ENCODE data around the gene HELT. TPM values are rescaled to one million over a fixed set of nuclear protein-coding genes. Genes with fewer than 3 reads are reported as not detected.

The HELT gene
- total RNA-seq, 1 donor from 2014 or later: not detected

DNA sequence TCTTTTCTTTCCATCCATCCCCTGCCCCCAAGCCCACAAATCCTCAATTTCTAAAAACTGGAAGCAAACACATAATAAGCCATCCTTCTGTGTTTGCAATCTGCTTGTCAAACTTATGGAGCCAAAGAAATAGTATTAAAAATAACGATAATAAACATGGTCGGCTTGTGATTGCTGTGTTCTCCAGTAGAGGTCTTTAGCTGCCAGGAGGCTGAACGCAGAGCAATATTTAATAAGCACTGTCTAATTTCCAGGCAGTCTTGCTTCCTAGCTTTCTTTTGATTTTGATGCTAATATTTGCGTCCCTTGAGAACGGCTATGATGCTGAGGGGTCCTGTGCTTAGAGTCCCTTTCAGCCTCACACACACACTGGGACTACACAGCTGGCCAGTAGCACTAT lies 3.2 kb upstream of the HELT start:
- intact Hi-C loops (cut with micrococcal nuclease): loop anchor here (2.0 to 10.0 kb wide), 4 partner anchors 114 to 1710 kb away; partner anchors contain the start of genes FAT1 and SLC25A4
- no peaks in the 10 kb centered on the region for H3K9me3 Mint-ChIP-seq
- no peak overlapping the region for H3K4me3 Mint-ChIP-seq
- H3K27me3 Mint-ChIP-seq: peaks cover 84% of the 10 kb centered on the region
- H3K27ac Mint-ChIP-seq: no peak overlapping the region
- peaks cover 3% of the 10 kb centered on the region for H3K36me3 Mint-ChIP-seq (ENCODE audit: low read depth)
- peaks cover 12% of the 10 kb centered on the region for H3K4me1 Mint-ChIP-seq
- DNase-seq: no peak

DNA sequence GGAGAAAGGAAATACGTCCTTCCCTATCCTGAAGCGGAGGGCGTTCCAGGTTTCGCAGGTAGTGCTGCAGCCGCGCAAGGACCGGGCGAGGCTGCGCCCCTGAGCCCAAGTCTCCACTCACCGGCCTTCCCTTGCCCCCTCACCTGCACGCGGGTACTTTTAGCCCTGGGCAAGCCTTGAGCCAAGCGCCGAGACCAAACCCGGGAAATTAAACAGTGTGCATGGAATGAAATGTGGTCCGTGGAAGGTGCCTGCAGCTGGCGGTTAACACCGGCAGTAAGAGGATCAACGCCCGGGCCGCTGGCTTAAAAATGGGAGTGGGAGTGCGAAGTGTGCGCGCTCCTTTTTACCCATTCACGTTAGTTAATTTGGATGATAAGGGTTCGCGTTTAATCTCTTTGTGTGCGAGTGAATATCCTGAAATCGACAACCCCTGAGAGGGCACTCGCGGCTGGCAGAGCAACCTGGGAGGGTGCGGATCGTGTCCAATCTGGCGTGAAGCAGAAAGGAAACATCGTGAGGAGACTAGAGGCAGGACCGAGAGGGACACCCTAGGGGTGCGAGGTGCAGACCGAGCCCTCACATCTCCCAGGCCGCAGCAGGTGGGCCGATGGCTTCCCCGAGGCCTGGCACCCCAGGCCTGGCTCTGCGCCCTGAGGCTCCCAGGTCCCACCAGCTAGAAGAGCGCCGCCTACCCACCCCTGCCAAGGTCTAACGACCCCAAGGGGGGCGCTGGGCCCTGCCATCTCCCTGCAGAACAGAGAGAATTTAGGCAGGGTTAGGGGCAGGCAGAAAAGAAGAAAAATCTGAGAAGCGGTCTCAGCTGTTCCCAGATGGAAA lies 2.0 kb upstream of the HELT start:
- no peak for DNase-seq
- intact Hi-C loops (cut with micrococcal nuclease): loop anchor here (2.0 to 10.0 kb wide), 4 partner anchors 126 to 1708 kb away; partner anchors contain the start of genes FAT1, SLC25A4 and STOX2
- no peak overlapping the region for H3K27ac Mint-ChIP-seq
- peaks cover 83% of the 10 kb centered on the region for H3K27me3 Mint-ChIP-seq
- H3K9me3 Mint-ChIP-seq: no peaks in the 10 kb centered on the region
- peaks cover 3% of the 10 kb centered on the region for H3K36me3 Mint-ChIP-seq (ENCODE audit: low read depth)
- H3K4me1 Mint-ChIP-seq: peaks cover 13% of the 10 kb centered on the region
- H3K4me3 Mint-ChIP-seq: no peak overlapping the region

GRCh38 chr4:185016946-185017758 lies 1.1 kb upstream of the HELT start:
- DNase-seq: no peak
- Mint-ChIP-seq H3K4me1 (peaks cover 13% of the 10 kb centered on the region), H3K27me3 (peaks cover 86% of the 10 kb centered on the region), H3K4me3 (no peak overlapping the region), H3K36me3 (ENCODE audit: low read depth) (peaks cover 3% of the 10 kb centered on the region), H3K27ac (peak overlapping the region; percentile 20), H3K9me3 (no peaks in the 10 kb centered on the region)
- intact Hi-C loops (cut with micrococcal nuclease): loop anchor here (2.0 to 10.0 kb wide), 4 partner anchors 125 to 1708 kb away; partner anchors contain the start of genes FAT1, SLC25A4 and STOX2

GRCh38 chr4:185018834-185019455 lies 655 bp downstream of the HELT start:
- peaks cover 3% of the 10 kb centered on the region for H3K36me3 Mint-ChIP-seq (ENCODE audit: low read depth)
- H3K4me3 Mint-ChIP-seq: no peak overlapping the region
- peaks cover 87% of the 10 kb centered on the region for H3K27me3 Mint-ChIP-seq
- H3K4me1 Mint-ChIP-seq: peaks cover 8% of the 10 kb centered on the region
- DNase-seq: no peak
- H3K9me3 Mint-ChIP-seq: no peaks in the 10 kb centered on the region
- intact Hi-C loops (cut with micrococcal nuclease): loop anchor here (5.0 to 10.0 kb wide), 3 partner anchors 123 to 1706 kb away; partner anchors contain the start of genes FAT1 and SLC25A4
- H3K27ac Mint-ChIP-seq: no peak overlapping the region

DNA sequence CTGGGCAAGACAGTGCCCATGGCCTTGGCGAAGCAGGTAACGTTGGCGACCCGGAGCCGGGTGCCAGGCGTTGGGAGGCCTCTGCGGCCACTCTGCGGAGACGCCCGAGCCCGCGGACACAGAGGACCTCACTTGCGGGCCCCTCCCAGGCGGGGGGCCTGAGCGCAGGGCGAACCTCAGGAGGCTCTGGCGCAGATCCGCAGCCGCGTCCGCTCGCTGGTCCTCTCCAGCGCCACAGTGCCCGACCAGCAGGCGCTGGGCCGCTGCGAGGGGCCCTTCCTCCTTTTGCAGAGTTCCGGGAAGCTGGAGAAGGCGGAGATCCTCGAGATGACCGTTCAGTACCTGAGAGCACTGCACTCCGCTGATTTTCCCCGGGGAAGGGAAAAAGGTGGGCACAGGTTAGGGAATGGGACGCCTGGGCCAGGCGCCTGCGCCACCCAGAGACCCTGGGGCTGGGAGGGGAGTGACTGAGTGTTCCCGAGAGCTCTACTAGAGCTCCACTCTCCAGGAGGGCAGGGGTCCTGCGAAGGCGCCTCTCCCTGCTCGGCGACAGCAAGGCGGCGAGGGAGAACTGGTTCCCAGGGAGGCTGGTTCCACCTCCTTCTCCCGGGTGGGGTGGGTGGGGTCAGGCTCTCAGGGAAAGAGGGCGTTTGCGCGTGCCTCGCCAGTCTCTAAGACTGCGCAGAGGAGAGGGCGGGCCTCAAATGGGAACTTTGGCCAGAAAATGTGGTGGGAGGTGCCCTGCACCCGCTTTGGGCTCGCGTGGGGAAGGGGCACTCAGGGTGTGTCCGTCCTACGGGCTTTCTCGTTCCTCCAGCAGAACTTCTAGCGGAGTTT lies 1.4 kb downstream of the HELT start:
- H3K4me3 Mint-ChIP-seq: no peak overlapping the region
- peaks cover 86% of the 10 kb centered on the region for H3K27me3 Mint-ChIP-seq
- H3K9me3 Mint-ChIP-seq: no peaks in the 10 kb centered on the region
- DNase-seq: no peak
- H3K27ac Mint-ChIP-seq: no peak overlapping the region
- H3K4me1 Mint-ChIP-seq: peaks cover 5% of the 10 kb centered on the region
- intact Hi-C loops (cut with micrococcal nuclease): loop anchor here (5.0 to 10.0 kb wide), 3 partner anchors 123 to 1705 kb away; partner anchors contain the start of genes FAT1 and SLC25A4
- H3K36me3 Mint-ChIP-seq (ENCODE audit: low read depth): peaks cover 3% of the 10 kb centered on the region

GRCh38 chr4:185020293-185020808 lies 2.1 kb downstream of the HELT start:
- H3K9me3 Mint-ChIP-seq: no peaks in the 10 kb centered on the region
- intact Hi-C loops (cut with micrococcal nuclease): no loop called here
- DNase-seq: no peak
- peaks cover 3% of the 10 kb centered on the region for H3K36me3 Mint-ChIP-seq (ENCODE audit: low read depth)
- no peak overlapping the region for H3K27ac Mint-ChIP-seq
- H3K27me3 Mint-ChIP-seq: peaks cover 86% of the 10 kb centered on the region
- H3K4me1 Mint-ChIP-seq: peaks cover 5% of the 10 kb centered on the region
- no peak overlapping the region for H3K4me3 Mint-ChIP-seq

GRCh38 chr4:185020863-185021761 lies 2.8 kb downstream of the HELT start:
- no peak for DNase-seq
- H3K4me1 Mint-ChIP-seq: peaks cover 5% of the 10 kb centered on the region
- H3K27me3 Mint-ChIP-seq: peaks cover 81% of the 10 kb centered on the region
- H3K4me3 Mint-ChIP-seq: no peak overlapping the region
- H3K27ac Mint-ChIP-seq: peak overlapping the region; percentile 41
- no peaks in the 10 kb centered on the region for H3K9me3 Mint-ChIP-seq
- H3K36me3 Mint-ChIP-seq (ENCODE audit: low read depth): peaks cover 3% of the 10 kb centered on the region
- intact Hi-C loops (cut with micrococcal nuclease): no loop called here

DNA sequence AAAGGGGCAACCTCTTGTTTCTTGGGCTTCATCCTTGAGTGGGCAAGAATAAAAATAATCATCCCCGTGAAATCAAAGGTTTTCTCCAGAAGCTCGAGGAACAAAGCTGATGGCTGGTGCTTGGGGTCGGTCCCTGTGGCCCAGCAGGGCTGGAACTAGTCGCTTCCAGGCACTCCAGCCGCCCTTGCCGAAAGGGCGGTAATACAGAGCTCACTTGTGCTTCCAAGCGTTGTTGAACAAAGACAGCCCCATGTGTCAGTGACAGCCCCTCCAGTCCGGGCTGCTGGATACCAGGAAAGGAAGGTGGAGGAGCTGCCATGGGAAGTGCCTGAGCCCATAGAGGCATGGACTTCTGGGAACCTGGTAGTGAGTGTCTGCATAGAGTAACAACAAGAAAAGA lies 5.2 kb downstream of the HELT start:
- DNase-seq: no peak
- H3K4me3 Mint-ChIP-seq: no peak overlapping the region
- H3K27me3 Mint-ChIP-seq: peaks cover 70% of the 10 kb centered on the region
- intact Hi-C loops (cut with micrococcal nuclease): no loop called here
- H3K27ac Mint-ChIP-seq: no peak overlapping the region
- H3K4me1 Mint-ChIP-seq: peaks cover 5% of the 10 kb centered on the region
- peaks cover 2% of the 10 kb centered on the region for H3K36me3 Mint-ChIP-seq (ENCODE audit: low read depth)
- no peaks in the 10 kb centered on the region for H3K9me3 Mint-ChIP-seq

DNA sequence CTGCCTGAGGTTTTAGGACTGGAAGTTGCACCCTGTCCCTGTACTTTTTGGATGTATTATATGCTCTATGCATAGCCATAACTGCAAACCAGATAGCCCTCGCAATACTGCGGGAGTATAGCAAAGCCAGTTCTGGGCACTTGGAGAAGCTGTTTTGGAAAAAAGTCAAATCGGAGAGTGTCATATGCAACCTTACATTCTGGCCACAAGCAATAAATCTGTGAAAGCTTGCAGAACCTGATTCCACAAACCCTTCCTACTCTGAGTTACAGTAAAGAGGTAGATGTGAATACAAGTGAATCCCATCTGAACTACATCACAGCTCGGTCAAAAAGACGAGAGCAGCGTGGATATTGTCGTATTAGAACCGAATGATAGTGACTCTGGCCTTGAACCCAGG lies 10.3 kb downstream of the HELT start:
- intact Hi-C loops (cut with micrococcal nuclease): no loop called here

DNA sequence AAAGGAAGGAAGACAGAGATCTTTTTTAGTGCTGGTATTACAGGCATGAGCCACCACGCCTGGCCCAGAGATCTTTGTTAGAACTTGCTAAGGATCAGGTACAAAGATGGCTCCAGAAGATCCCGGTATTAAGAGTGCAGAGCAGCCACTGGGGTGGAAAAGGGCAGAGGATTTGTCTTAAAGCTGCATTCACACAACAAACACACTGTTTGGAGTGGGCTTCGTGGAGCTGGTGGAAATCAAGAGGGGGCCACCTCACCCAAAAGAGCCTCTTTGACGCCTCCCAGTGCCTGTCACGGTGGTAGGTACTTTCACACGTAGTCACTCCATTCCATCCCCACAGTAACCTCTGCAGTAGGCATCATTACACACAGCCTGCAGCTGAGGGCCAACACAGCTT lies 13.3 kb downstream of the HELT start:
- Mint-ChIP-seq H3K9me3 (no peaks in the 10 kb centered on the region), H3K4me3 (no peak overlapping the region), H3K4me1 (no peaks in the 10 kb centered on the region), H3K36me3 (ENCODE audit: low read depth) (no peaks in the 10 kb centered on the region), H3K27ac (no peak overlapping the region), H3K27me3 (peaks cover 44% of the 10 kb centered on the region)
- DNase-seq: no peak
- intact Hi-C loops (cut with micrococcal nuclease): no loop called here

More for the DNA sequence above, 10.3 kb downstream of the HELT start:
- no peak overlapping the region for H3K27ac Mint-ChIP-seq
- DNase-seq: no peak
- H3K9me3 Mint-ChIP-seq: no peaks in the 10 kb centered on the region
- no peaks in the 10 kb centered on the region for H3K36me3 Mint-ChIP-seq (ENCODE audit: low read depth)
- no peak overlapping the region for H3K4me3 Mint-ChIP-seq
- H3K27me3 Mint-ChIP-seq: peaks cover 57% of the 10 kb centered on the region
- no peaks in the 10 kb centered on the region for H3K4me1 Mint-ChIP-seq

DNA sequence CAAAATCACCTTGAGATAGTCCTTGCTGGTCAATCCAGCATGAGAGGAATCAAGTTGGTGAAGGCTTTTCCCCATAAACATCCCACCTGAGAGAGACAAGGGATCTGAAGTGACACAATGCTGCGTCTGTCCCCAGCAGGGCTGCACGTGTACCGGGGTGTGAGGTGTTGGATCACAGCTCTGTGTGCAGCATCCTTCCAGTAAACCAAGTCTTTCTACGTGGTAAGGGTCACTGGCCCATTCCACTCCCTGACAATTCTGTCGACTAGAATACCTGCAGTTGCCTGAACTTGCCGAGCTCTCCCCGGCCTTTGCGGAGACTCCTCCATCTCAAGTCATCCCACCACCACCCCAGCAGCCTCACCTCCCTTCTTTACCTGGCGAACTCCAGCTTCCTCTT lies 14.8 kb downstream of the HELT start:
- no peak overlapping the region for H3K4me3 Mint-ChIP-seq
- no peaks in the 10 kb centered on the region for H3K9me3 Mint-ChIP-seq
- H3K27me3 Mint-ChIP-seq: peaks cover 46% of the 10 kb centered on the region
- no peak overlapping the region for H3K27ac Mint-ChIP-seq
- no peaks in the 10 kb centered on the region for H3K36me3 Mint-ChIP-seq (ENCODE audit: low read depth)
- intact Hi-C loops (cut with micrococcal nuclease): no loop called here
- H3K4me1 Mint-ChIP-seq: no peaks in the 10 kb centered on the region
- no peak for DNase-seq

DNA sequence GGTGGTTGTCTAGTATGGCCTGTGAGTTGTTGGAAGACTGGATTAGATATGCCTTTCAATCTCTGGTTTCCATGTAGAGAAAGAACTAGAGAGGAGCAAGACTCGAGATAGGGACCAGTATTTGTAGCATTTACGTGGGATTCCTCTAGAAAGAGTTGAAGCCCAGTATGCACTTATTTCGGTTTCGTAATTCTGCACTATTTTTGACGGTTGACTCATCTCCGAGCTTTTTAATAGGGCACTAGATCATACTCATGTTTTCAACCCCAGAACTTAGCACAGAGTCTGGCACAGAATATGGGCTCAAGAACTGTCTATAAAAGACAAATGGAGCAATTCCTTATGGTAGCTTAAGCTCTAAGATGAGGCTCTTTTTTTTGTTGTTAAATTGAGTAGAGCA lies 15.7 kb downstream of the HELT start:
- Mint-ChIP-seq H3K36me3 (ENCODE audit: low read depth) (no peaks in the 10 kb centered on the region), H3K4me1 (no peaks in the 10 kb centered on the region), H3K27ac (no peak overlapping the region), H3K27me3 (peaks cover 41% of the 10 kb centered on the region), H3K4me3 (no peak overlapping the region), H3K9me3 (no peaks in the 10 kb centered on the region)
- DNase-seq: no peak
- intact Hi-C loops (cut with micrococcal nuclease): no loop called here

Measured in activated CD4-positive, alpha-beta T cell treated with anti-CD3 and anti-CD28 coated beads, Interleukin-2, amount 10 ng/mL, durations not matched to agents 24 days and 14 days (primary cell).